CD4-positive, alpha-beta T cell treated with Interleukin-15 for 1 hour (primary cell): ENCODE data around the gene SLX9.
"Not testable (repeated sequence)": the region's sequence is repeated elsewhere in the genome, so short reads cannot be mapped to it uniquely, and the experiment has no call there.

Experiments
- DNase-seq: peaks from one replicate; pipeline ENCODE4 v3.0.0-alpha.2; 2020

SLX9 gene

GRCh38 chr21:44902268-44903049 is 37.4 kb upstream of the SLX9 start:
- DNase-seq: no peak

- DNase-seq: no peak
Measured at GRCh38 chr21:44903050-44903685, 36.7 kb upstream of the SLX9 start.

GRCh38 chr21:44903689-44904088 is 36.1 kb upstream of the SLX9 start:
- no peak for DNase-seq

GRCh38 chr21:44904141-44904923 is 35.5 kb upstream of the SLX9 start:
- no peak for DNase-seq

DNA sequence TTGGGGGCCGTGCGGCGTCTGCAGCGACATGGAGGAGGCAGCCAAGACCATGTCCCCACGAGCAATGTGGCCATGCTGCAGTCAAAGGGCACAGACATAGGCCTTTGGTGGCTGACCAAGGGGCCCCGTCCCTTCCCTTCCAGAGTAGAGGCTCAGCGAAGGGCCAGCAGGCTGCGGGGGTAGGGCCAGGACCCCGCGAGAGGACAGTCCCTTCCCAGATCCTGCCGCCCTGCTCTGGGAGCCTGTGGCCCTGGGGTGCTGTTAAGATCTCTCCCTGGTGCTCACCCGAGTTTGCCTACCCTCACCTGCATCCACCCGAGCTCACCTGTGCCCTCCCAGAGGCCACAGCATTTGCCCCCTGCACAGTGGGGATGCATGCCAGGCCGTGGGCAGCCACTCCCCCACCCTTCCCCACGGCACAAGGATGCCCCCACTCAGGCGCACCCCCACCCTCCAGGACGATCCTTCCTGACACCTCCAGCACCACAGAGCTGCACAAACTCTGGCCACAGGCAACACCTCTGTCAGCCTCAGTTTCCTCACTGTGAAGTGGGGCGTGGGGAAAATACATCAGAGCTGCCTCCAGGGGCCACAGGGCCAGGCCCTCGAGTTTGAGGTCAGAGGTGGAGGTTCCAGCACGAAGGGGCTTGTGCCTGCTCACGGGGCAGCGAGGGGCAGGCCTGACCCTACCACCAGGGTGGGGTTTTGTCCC is 34.7 kb upstream of the SLX9 start:
- DNase-seq: no peak

DNA sequence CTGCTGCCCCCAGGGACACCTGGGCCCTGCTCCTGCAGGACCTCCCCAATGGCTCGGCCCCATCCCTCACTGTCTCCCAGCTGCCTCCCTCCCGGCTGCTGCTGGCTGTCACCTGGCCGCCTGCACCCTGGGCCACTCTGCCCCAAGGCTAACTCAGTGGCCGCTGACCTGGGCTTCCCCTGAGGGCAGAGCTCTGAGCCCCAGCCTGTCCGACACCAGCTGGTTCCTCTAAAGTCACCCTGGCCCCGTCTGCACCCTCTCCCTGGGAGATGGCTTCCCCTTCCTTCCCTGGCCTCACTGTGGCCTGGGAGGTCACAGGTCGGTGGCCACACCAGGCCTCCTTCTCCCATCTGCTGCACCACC is 34.1 kb upstream of the SLX9 start:
- DNase-seq: no peak

- no peak for DNase-seq
Measured at GRCh38 chr21:44907225-44907965, 32.4 kb upstream of the SLX9 start.

DNA sequence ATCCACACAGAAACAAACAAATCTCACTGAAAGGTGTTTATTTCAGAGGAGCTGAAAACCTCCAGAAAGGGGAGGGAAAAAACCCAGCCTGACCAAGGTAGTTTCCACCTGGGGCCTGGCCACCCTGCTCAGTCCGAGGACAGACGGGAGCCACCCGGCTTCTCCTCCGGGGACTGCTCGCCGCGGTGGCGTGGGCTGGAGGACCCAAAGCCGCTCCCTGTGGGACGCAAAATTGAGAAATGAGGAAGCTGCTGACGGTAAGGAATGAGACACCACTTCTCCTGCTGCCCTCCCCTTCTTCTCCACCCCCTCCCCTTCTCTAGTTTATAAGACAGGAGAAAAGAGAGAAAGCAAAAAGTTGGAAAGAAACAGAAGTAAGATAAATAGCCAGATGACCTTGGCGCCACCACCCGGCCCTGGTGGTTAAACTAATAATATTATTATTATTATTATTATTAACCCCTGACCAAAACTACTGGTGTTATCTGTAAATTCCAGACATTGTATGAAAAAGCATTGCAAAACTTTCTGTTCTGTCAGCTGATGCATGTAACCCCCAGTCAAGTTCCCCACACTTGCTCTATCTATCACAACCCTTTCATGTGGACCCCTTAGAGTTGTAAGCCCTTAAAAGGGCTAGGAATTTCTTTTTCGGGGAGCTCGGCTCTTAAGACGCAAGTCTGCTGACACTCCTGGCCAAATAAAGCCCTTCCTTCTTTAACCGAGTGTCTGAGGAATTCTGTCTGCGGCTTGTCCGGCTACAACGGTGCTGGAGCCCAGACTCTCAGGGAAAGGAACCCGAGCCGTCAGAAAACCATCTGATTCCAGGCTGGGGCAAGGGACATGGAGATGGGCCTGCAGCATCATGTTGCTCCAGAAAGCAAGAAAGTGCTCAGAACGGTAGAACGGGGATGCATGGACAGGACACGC is 31.6 kb upstream of the SLX9 start:
- DNase-seq: peak; percentile 51

DNA sequence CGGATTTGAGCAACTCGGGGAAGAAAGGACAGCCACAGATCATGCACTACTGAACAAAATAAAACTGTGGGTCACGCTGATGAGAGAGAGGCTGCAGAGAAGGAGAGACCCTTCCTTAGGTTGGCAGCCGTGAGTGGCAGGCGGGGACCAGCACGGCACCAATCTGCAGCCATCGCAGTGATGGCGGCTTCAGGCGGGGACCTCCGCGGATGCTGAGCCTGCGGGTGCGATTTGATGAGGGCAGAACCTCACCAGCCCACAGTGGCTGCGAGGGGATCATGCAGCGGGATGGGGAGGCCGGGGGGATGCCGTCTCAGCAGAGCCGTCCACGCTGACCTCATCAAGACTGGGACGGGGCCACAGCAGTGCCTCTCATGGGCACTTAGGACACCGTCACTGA is 30.9 kb upstream of the SLX9 start:
- DNase-seq: no peak

- DNase-seq: no peak
Measured at GRCh38 chr21:44909719-44910118, 30.1 kb upstream of the SLX9 start.

DNA sequence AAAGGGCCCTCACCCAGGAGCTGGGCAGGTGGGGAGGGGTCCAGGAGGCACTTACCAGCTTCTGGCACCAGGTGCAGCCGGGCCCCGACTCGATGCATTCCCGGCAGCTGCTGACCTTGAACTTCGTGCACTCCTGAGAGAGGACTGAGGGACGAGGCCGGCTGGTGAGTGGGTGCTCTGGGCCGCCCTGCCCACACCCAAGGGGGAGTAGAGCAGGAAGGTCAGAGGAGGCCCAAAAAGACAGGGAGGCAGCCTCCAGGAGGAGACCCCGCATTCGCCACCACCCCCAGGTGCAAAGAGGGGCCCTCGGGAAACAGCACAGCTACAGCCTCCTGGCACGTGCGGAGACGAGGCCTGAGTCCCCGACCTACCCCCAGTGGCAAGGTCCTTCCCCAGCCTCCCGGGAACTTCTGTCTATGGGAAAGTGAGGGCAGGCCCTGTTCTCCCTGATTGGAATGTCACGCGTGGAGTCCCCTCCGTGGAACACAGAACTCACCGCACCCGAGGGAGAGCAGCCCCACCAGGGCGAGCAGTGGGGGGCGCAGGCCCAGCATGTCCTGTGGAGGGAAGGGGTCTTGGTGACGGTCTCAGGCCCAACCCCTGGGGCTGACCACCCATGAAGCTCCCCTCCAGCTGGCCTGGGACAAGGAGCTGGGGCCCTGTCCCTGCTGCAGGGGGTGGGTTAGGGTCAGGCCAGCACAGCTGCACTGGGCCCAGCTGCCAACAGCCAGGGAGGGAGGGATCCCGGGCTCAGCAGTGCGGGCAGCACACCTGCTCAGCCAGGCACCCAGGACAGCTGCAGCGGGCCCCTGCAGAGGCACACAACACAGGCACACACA is 29.4 kb upstream of the SLX9 start:
- no peak for DNase-seq

DNA sequence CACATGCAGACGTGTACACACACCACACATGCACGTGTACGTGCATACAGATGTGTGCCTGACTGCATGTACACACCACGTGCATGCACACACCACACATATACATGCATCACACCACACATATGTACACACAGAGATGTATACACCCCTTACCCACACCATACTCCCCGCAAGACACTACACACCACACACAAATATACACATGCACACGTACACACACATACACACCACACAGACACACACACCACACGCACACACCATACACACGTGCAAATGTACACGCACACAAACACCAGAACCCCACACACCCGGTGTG is 28.8 kb upstream of the SLX9 start:
- no peak for DNase-seq

DNA sequence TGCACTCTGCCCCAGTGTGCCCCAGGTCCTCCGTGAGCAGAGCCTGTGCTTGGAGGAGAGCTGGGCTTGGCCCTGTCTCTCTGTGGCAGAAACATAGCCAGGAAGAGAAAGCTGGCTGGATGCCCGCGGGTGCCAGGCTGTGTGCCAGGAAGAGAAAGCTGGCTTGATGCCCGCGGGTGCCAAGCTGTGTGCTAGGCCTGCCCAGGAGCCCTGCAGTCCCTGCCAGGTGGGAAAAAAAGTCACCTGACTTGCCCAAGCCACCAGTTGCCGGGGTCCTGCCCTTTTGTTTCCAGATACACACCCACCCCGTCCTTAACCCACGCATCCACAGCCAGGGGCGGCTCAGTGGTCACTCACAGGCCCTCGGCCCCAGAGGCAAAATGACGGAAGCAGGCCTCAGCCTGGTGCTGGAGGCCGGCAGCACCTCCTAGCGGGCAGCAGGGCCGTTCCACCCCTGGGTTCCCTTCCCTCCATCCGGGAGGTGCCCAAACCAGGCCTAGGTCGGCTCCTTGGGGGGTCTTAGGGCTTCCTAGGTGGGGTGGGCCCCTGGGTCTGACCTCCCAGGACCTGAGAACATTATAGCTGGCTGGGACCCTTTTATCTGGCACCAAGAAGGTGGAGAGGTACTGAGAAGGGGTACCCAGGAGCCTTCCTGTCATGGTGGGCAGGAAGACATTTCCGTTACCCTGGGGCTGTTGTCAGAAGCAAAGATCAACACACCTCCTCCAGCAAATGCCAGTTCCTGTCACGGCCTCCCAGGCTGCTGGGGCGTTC is 28.3 kb upstream of the SLX9 start:
- DNase-seq: peak; percentile 59

GRCh38 chr21:44912158-44912473 is 27.7 kb upstream of the SLX9 start:
- DNase-seq: no peak

DNA sequence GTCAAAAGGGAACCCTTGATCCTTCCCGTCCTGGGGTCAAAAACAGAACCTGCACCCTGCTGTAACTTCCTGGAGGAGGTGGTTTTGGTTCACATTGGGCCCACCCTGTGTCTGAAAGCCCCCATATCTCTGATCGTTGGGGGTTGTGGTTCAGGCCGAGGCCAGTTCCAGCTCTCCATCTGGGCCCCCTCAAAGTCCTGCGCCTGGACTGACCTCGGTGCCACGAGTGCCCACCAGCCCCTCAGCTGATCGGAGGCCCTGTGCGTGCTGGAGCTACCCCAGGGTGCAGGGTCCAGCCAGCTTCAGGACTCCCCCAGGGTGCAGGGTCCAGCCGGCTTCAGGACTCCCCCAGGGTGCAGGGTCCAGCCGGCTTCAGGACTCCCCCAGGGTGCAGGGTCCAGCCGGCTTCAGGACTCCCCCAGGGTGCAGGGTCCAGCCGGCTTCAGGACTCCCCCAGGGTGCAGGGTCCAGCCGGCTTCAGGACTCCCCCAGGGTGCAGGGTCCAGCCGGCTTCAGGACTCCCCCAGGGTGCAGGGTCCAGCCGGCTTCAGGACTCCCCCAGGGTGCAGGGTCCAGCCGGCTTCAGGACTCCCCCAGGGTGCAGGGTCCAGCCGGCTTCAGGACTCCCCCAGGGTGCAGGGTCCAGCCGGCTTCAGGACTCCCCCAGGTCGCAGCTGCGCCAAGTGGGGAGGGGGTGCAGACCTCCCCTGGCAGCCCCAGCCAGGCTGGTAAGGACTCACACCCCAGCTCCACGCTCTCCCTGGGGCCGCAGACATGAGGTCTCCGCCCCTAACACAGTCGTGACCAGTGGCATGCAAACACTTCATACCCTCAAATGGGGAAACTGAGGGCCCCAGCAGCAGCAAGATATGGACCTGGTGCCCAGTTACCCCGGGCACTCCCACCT is 27.1 kb upstream of the SLX9 start:
- not testable (repeated sequence) for DNase-seq

DNA sequence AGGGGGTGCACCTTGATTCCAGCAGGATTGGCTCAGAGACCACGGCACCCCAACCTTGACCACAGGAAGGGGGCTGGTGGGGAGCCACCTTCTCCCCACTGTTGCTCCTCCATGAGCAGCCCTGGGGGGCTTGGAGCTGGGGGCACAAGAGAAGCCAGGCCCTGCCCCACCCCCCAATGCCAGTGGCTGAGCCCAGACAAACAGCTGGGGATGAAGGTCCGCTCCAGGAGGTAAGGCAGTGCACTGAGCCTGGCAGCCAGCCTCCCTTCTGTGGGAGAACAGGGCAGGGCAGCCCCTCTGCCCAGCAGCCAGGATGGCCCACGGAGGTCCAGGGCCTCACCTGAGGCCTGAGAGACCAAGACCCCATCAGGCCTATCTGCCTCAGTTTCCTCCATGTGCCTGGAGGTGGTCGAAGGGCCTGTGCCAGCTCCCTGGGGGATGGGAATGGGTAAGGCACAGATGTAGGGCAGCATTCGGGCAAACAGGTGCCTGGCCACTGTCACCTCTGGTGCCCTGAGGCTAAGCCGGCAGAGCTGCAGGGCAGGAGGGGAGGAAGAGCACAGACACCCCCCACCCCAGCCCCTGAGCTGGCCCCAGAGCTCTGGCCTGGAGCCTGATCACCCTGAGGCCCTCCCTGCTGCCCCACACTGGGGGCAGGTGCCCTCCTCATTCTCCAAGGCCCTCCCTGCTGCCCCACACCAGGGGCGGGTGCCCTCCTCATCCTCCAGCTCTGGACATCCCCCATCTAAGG is 26.2 kb upstream of the SLX9 start:
- DNase-seq: no peak

GRCh38 chr21:44914176-44914874 is 25.5 kb upstream of the SLX9 start:
- DNase-seq: peak; percentile 75
